ENCODE data around the gene AP3S1.
"Not testable (repeated sequence)": the region's sequence is repeated elsewhere in the genome, so short reads cannot be mapped to it uniquely, and the experiment has no call there.

DNA sequence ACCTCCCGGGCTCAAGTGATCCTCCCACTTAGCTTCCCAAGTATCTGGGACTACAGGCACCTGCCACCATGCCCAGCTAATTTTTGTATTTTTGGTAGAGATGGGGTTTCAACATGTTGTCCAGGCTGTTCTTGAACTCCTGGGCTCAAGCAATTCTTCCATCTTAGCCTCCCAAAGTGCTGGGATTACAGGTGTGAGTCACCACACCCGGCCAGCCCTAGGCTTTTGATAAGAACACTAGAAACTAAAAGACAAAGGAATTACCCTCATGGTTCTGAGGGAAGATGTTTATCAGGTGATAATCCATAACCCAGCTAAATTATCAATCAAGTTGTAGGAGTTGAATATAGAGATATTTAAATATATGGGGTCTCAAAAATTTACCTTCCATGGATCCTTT is 33.7 kb upstream of the AP3S1 start:
- not testable (repeated sequence) for TF ChIP-seq CTCF, EZH2, EZH2phosphoT487 (IDR thresholded peaks at IDR 0.05)
